GM18508 (cell line): Measurements from ENCODE around the gene WDR90.

Source experiments
- ATAC-seq: cut with Tn5 transposase; IDR thresholded peaks from one replicate; pipeline ENCODE4 v1.9.1; 2021; ENCODE audit warnings: moderate number of reproducible peaks; ENCODE audit not compliant: insufficient read depth, unreplicated experiment

WDR90 gene

GRCh38 chr16:674214-674881 is 25.2 kb downstream of the WDR90 start:
- ATAC-seq = no peak

GRCh38 chr16:674968-675883 is 26.1 kb downstream of the WDR90 start, which contains the start of gene RHBDL1:
TSS of gene RHBDL1 (plus strand) at chr16:675671. CDS start at chr16:675791, 120 bp downstream.
- ATAC-seq = no peak

- ATAC-seq = no peak
Observed at GRCh38 chr16:675884-676564, 26.9 kb downstream of the WDR90 start.

- ATAC-seq = no peak
Observed at GRCh38 chr16:676565-676902, 27.4 kb downstream of the WDR90 start.

- no peak for ATAC-seq
Observed at GRCh38 chr16:676913-677312, 27.7 kb downstream of the WDR90 start.

- no peak for ATAC-seq
Observed at GRCh38 chr16:677316-678190, 28.4 kb downstream of the WDR90 start.

- ATAC-seq = no peak
Observed at GRCh38 chr16:678209-678857, 29.2 kb downstream of the WDR90 start.

- ATAC-seq = no peak
Observed at GRCh38 chr16:678858-679813, 30.0 kb downstream of the WDR90 start.

- ATAC-seq = no peak
Observed at GRCh38 chr16:679814-680624, 30.9 kb downstream of the WDR90 start, which contains the start of gene STUB1. TSS of gene STUB1 (plus strand) at chr16:680410. CDS start at chr16:680526, 116 bp downstream.

- ATAC-seq = no peak
Observed at GRCh38 chr16:680625-680945, 31.4 kb downstream of the WDR90 start.

GRCh38 chr16:680967-681745 is 32.0 kb downstream of the WDR90 start:
- no peak for ATAC-seq

GRCh38 chr16:681746-682427 is 32.7 kb downstream of the WDR90 start:
- ATAC-seq = no peak

GRCh38 chr16:682493-683395 is 33.6 kb downstream of the WDR90 start:
- ATAC-seq = no peak

- no peak for ATAC-seq
Observed at GRCh38 chr16:683396-684070, 34.4 kb downstream of the WDR90 start.
